PC-9 (cell line): Measurements from ENCODE around the gene APC. TPM values are rescaled to one million over a fixed set of nuclear protein-coding genes. Genes with fewer than 3 reads are reported as not detected.

Experiments
- BruUV-seq: library from RNA; stranded (reverse); fragments of 400-500 nt; replicated peaks from 2 replicates; lab custom pipeline; 2021; lab: Mats Ljungman, UMichigan
- CTCF ChIA-PET: fragments of 300-600 bp; sonication (Branson Sonifier 250); formaldehyde crosslinking; loops from one replicate; lab custom pipeline; 2022; ENCODE audit warnings: antibody characterized with exemption; lab: Charles Lee
- POLR2A ChIA-PET: fragments of 300-600 bp; sonication (Branson Sonifier 250); formaldehyde crosslinking; loops from one replicate; lab custom pipeline; 2022; ENCODE audit warnings: antibody characterized with exemption; ENCODE audit not compliant: unreplicated experiment; lab: Charles Lee
- DNase-seq, 2 experiments: peaks; one replicate each; pipeline versions ENCODE4 v3.0.0 to v3.0.0-alpha.2; 2015 to 2022; ENCODE audit warnings: mixed read lengths in 1 of 2
- H2AFZ ChIP-seq: fragments of 200-600 bp; sonication (generic); 2 replicates; pipeline ENCODE4 v1.8.1; 2017; ENCODE audit warnings: antibody characterized with exemption
- H3F3A ChIP-seq: fragments of 200-600 bp; sonication (generic); 2 replicates; pipeline ENCODE4 v1.8.1; 2017; ENCODE audit warnings: antibody characterized with exemption, mild to moderate bottlenecking, low read depth; ENCODE audit not compliant: insufficient read depth
- H3K27ac ChIP-seq: fragments of 200-600 bp; sonication (generic); 2 replicates; pipeline ENCODE4 v1.6.1; 2016; ENCODE audit warnings: mixed run types
- H3K27me3 ChIP-seq: fragments of 200-600 bp; sonication (generic); 2 replicates; pipeline ENCODE4 v1.6.1; 2016; ENCODE audit warnings: low read depth, mixed run types; ENCODE audit not compliant: insufficient read depth
- H3K36me3 ChIP-seq: fragments of 200-600 bp; sonication (generic); 2 replicates; pipeline ENCODE4 v1.6.1; 2016; ENCODE audit warnings: low read depth, mixed run types
- H3K4me1 ChIP-seq: fragments of 200-600 bp; sonication (generic); replicated peaks from 2 replicates; pipeline ENCODE4 v1.6.1; 2016; ENCODE audit warnings: mixed run types; ENCODE audit not compliant: insufficient read depth
- H3K4me2 ChIP-seq: fragments of 200-600 bp; sonication (generic); 2 replicates; pipeline ENCODE4 v1.6.1; 2017; ENCODE audit warnings: mixed run types
- H3K4me3 ChIP-seq: fragments of 200-600 bp; sonication (generic); 2 replicates; pipeline ENCODE4 v1.6.1; 2016; ENCODE audit warnings: mixed run types
- H3K79me2 ChIP-seq: fragments of 200-600 bp; sonication (generic); 2 replicates; pipeline ENCODE4 v1.6.1; 2017; ENCODE audit warnings: low read depth, mixed run types
- H3K9me2 ChIP-seq: fragments of 200-600 bp; sonication (generic); 2 replicates; pipeline ENCODE4 v1.8.1; 2017; ENCODE audit warnings: mild to moderate bottlenecking; ENCODE audit not compliant: insufficient read depth
- H3K9me3 ChIP-seq: fragments of 200-600 bp; sonication (generic); 2 replicates; pipeline ENCODE4 v1.8.1; 2016; ENCODE audit warnings: low read depth; ENCODE audit not compliant: insufficient read depth
- H4K20me1 ChIP-seq: fragments of 200-600 bp; sonication (generic); 2 replicates; pipeline ENCODE4 v1.8.1; 2017; ENCODE audit not compliant: insufficient read depth
- CTCF ChIP-seq: fragments of 200-600 bp; sonication (generic); conservative IDR thresholded peaks from 2 replicates; pipeline ENCODE4 v1.6.1; 2017; ENCODE audit warnings: mixed run types, antibody characterized with exemption, mild to moderate bottlenecking, moderate library complexity
- EZH2 ChIP-seq: fragments of 200-600 bp; sonication (generic); IDR thresholded peaks from 2 replicates; pipeline ENCODE4 v1.8.0; 2017; ENCODE audit warnings: antibody characterized with exemption, low read depth
- intact Hi-C: fragments of 100-400 bp; cut with micrococcal nuclease; formaldehyde crosslinking; loops from one replicate; pipeline ENCODE4 v1.10.0; 2022; ENCODE audit not compliant: unreplicated experiment
- total RNA-seq: library from RNA; stranded (reverse); gene quantifications from 2 replicates; pipeline ENCODE4 v1.2.3, GENCODE V29; 2021

Gene APC
- total RNA-seq, 1 experiment from 2014 or later, result 23.5 TPM

- H4K20me1 ChIP-seq, result no peaks in the 10 kb centered on the region
- TF ChIP-seq CTCF, result no peak
- no peak for TF ChIP-seq EZH2
- no peaks in the 10 kb centered on the region for H3K79me2 ChIP-seq
- no peaks in the 10 kb centered on the region for H3K27me3 ChIP-seq
- H3K4me2 ChIP-seq, result no peak overlapping the region
- H3K9me3 ChIP-seq, result no peaks in the 10 kb centered on the region
- ChIA-PET CTCF (no interaction called here), POLR2A (interaction anchor here (0.6 kb wide), 2 partner anchors 178 to 638 kb away, joined by 3 to 6 read pairs; no protein-coding TSS in a partner anchor)
- intact Hi-C loops, result no loop called here
- BruUV-seq, result no TSS peak
- no peak overlapping the region for H3K4me3 ChIP-seq
- no peaks in the 10 kb centered on the region for H3K4me1 ChIP-seq
- no peak overlapping the region for H2AFZ ChIP-seq
- no peaks in the 10 kb centered on the region for H3K36me3 ChIP-seq
- H3K9me2 ChIP-seq, result no peaks in the 10 kb centered on the region
- H3K27ac ChIP-seq, result no peak overlapping the region
- H3F3A ChIP-seq, result no peaks in the 10 kb centered on the region
- DNase-seq, result no peak
Observed at GRCh38 chr5:112800891-112801290, 63.2 kb downstream of the APC start.

GRCh38 chr5:112811023-112811422 lies 73.3 kb downstream of the APC start:
- intact Hi-C loops, result no loop called here
- Histone ChIP-seq H3K27me3 (no peaks in the 10 kb centered on the region), H3F3A (no peaks in the 10 kb centered on the region), H3K4me1 (no peaks in the 10 kb centered on the region), H3K4me3 (no peak overlapping the region), H4K20me1 (no peaks in the 10 kb centered on the region), H3K79me2 (no peaks in the 10 kb centered on the region), H3K9me3 (no peaks in the 10 kb centered on the region), H3K36me3 (no peaks in the 10 kb centered on the region), H3K27ac (no peak overlapping the region), H3K4me2 (no peak overlapping the region), H3K9me2 (no peaks in the 10 kb centered on the region), H2AFZ (no peak overlapping the region)
- POLR2A ChIA-PET, result no interaction called here
- no TSS peak for BruUV-seq
- no peak for DNase-seq
- no peak for TF ChIP-seq CTCF
- TF ChIP-seq EZH2, result no peak
- CTCF ChIA-PET, result no interaction called here

- intact Hi-C loops, result no loop called here
- H3K27ac ChIP-seq, result no peak overlapping the region
- no peaks in the 10 kb centered on the region for H3F3A ChIP-seq
- no peaks in the 10 kb centered on the region for H3K79me2 ChIP-seq
- no peaks in the 10 kb centered on the region for H4K20me1 ChIP-seq
- ChIA-PET POLR2A (no interaction called here), CTCF (no interaction called here)
- H3K9me3 ChIP-seq, result no peaks in the 10 kb centered on the region
- no peaks in the 10 kb centered on the region for H3K9me2 ChIP-seq
- no peak overlapping the region for H3K4me2 ChIP-seq
- no TSS peak for BruUV-seq
- H2AFZ ChIP-seq, result no peak overlapping the region
- DNase-seq, result no peak
- H3K4me3 ChIP-seq, result no peak overlapping the region
- H3K27me3 ChIP-seq, result no peaks in the 10 kb centered on the region
- TF ChIP-seq EZH2, result no peak
- TF ChIP-seq CTCF, result no peak
- no peaks in the 10 kb centered on the region for H3K4me1 ChIP-seq
- H3K36me3 ChIP-seq, result no peaks in the 10 kb centered on the region
Observed at GRCh38 chr5:112812549-112812948, 74.9 kb downstream of the APC start.
